Parathyroid adenoma (tissue), 2 donors: Measurements from ENCODE around the gene TTC28.
"Not testable (repeated sequence)": the region's sequence is repeated elsewhere in the genome, so short reads cannot be mapped to it uniquely, and the experiment has no call there.

ENCODE experiments used
- H2AFZ ChIP-seq: fragments of 300-600 bp; sonication (generic); one replicate; pipeline ENCODE4 v1.7.0; 2017; ENCODE audit warnings: antibody characterized with exemption, mild to moderate bottlenecking
- H3K27ac ChIP-seq: fragments of 300-600 bp; sonication (generic); one replicate; pipeline ENCODE4 v1.7.0; 2017
- H3K27me3 ChIP-seq: fragments of 300-600 bp; sonication (generic); one replicate; pipeline ENCODE4 v1.7.0; 2017; ENCODE audit warnings: low read length; ENCODE audit not compliant: control insufficient read depth, insufficient read depth
- H3K36me3 ChIP-seq: fragments of 300-600 bp; sonication (generic); one replicate; pipeline ENCODE4 v1.7.0; 2017; ENCODE audit warnings: low read length; ENCODE audit not compliant: control insufficient read depth, insufficient read depth
- H3K4me1 ChIP-seq: fragments of 300-600 bp; sonication (generic); one replicate; pipeline ENCODE4 v1.7.0; 2017; ENCODE audit warnings: control low read depth
- H3K4me2 ChIP-seq: fragments of 300-600 bp; sonication (generic); one replicate; pipeline ENCODE4 v1.7.0; 2017; ENCODE audit warnings: low read length
- H3K4me3 ChIP-seq: fragments of 300-600 bp; sonication (generic); one replicate; pipeline ENCODE4 v1.7.0; 2017; ENCODE audit warnings: low read depth, low read length
- H3K79me2 ChIP-seq: fragments of 300-600 bp; sonication (generic); one replicate; pipeline ENCODE4 v1.7.0; 2017; ENCODE audit warnings: control low read depth
- H3K9ac ChIP-seq: fragments of 300-600 bp; sonication (generic); one replicate; pipeline ENCODE4 v1.7.0; 2017; ENCODE audit warnings: mild to moderate bottlenecking
- H3K9me3 ChIP-seq: fragments of 300-600 bp; sonication (generic); one replicate; pipeline ENCODE4 v1.7.0; 2017; ENCODE audit warnings: low read length; ENCODE audit not compliant: control insufficient read depth
- TF ChIP-seq, protein P1 (sequence below): fragments of 300-600 bp; sonication (generic); IDR thresholded peaks from one replicate; pipeline ENCODE4 v1.7.0; 2017; ENCODE audit warnings: antibody characterized with exemption, mild to moderate bottlenecking
- donor health status: primary hyperparathyroidism.

The TTC28 gene

DNA sequence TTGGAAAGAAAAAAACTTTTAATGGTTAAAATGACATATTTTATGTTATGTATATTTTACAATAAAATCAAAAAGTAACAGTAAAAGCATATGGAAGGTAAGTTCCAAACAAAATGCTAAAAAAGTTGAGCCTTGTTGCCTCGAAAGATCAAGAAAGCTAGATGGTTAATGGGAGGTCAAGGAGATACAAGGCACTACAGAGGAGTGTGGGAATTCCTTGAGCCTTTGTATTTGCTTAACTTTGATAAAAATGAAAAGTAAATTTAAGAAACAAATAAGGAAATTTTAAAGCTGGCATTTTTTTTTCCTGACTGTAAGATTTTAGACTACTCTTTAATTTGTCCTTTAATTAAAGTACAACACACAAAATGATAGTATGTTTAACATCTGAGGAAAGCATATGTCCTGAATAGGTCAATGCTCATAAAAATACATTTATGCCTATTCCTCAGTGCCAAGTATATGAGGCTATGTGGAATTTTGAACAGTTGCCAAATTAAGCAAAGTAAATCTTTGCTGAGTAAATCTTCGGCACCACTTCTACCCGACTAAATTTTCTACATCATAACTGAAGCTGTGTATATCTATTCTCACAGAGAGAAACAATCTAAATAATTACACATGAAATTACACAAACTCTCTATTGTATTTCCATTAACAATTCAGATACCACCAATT, 108.8 kb downstream of the TTC28 start:
- H3K9ac ChIP-seq = no peak overlapping the region
- H3K36me3 ChIP-seq = no peaks in the 10 kb centered on the region
- H3K79me2 ChIP-seq = no peaks in the 10 kb centered on the region
- no peaks in the 10 kb centered on the region for H3K4me1 ChIP-seq
- H3K27me3 ChIP-seq = no peaks in the 10 kb centered on the region
- no peaks in the 10 kb centered on the region for H3K9me3 ChIP-seq
- H2AFZ ChIP-seq = no peak overlapping the region
- no peak overlapping the region for H3K27ac ChIP-seq
- H3K4me2 ChIP-seq = no peak overlapping the region
- no peak overlapping the region for H3K4me3 ChIP-seq
- TF ChIP-seq, protein P1, sequence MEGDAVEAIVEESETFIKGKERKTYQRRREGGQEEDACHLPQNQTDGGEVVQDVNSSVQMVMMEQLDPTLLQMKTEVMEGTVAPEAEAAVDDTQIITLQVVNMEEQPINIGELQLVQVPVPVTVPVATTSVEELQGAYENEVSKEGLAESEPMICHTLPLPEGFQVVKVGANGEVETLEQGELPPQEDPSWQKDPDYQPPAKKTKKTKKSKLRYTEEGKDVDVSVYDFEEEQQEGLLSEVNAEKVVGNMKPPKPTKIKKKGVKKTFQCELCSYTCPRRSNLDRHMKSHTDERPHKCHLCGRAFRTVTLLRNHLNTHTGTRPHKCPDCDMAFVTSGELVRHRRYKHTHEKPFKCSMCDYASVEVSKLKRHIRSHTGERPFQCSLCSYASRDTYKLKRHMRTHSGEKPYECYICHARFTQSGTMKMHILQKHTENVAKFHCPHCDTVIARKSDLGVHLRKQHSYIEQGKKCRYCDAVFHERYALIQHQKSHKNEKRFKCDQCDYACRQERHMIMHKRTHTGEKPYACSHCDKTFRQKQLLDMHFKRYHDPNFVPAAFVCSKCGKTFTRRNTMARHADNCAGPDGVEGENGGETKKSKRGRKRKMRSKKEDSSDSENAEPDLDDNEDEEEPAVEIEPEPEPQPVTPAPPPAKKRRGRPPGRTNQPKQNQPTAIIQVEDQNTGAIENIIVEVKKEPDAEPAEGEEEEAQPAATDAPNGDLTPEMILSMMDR = no peak

DNA sequence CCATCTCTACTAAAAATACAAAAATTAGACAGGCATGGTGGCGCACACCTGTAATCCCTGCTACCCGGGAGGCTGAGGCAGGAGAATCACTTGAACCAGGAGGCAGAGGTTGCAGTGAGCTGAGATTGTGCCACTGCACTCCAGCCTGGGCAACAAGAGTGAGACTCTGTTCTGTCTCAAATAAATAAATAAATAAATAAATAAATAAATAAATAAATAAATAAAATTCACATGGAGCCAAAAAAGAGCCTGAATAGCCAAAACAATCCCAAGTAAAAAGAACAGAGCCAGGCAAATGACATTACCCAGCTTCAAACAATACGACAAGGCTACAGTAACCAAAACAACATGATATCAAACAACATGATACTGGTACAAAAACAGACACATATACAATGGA, 110.7 kb downstream of the TTC28 start:
- not testable (repeated sequence) for H3K36me3 ChIP-seq, H3K27ac ChIP-seq, H3K4me1 ChIP-seq, H3K4me3 ChIP-seq, H3K9me3 ChIP-seq, H3K79me2 ChIP-seq, H2AFZ ChIP-seq, H3K4me2 ChIP-seq, H3K27me3 ChIP-seq, H3K9ac ChIP-seq

DNA sequence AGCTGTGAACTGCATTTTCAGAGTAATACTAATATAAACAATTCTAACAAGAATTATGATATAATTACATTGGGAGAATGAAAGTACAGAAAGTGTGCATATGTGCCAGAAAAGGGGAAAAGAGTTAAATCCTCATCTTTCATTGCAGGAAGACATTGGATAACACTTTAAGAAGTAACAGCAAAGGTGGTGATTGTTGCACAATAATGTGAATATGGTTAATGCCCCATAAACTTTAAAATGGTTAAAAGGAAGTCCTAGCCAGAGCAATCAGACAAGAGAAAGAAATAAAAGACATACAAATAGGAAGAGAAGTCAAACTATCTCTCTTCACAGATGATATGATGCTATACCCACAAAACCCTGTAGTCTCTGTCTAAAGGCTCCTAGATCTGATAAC, 111.5 kb downstream of the TTC28 start:
- Histone ChIP-seq H3K27me3 (no peaks in the 10 kb centered on the region), H3K9me3 (no peaks in the 10 kb centered on the region), H3K9ac (no peak overlapping the region), H3K4me1 (no peaks in the 10 kb centered on the region), H3K4me3 (no peak overlapping the region), H3K79me2 (no peaks in the 10 kb centered on the region), H3K36me3 (no peaks in the 10 kb centered on the region), H3K4me2 (no peak overlapping the region), H3K27ac (no peak overlapping the region), H2AFZ (no peak overlapping the region)
- TF ChIP-seq, protein P1 = no peak

DNA sequence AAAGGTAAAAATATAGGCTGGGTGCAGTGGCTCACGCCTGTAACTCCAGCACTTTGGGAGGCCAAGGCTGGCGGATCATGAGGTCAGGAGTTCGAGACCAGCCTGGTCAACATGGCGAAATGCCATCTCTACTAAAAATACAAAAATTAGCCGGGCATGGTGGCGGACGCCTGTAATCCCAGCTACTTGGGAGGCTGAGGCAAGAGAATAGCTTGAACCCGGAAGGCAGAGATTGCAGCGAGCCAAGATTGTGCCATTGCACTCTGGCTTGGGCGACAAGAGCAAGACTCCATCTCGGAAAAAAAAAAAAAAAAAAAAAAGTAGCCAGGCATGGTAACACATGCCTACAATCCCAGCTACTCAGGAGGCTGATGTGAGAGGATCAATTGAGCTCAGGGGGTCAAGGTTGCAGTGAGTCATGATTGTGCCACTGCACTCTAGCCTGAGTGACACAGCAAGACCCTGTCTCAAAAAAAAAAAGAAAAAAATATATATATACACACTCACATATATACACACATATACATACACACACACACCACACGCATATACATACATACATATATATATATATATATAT, 112.6 kb downstream of the TTC28 start:
- H3K27ac ChIP-seq, H3K36me3 ChIP-seq, H3K79me2 ChIP-seq, H3K9ac ChIP-seq, H2AFZ ChIP-seq, H3K4me2 ChIP-seq, H3K9me3 ChIP-seq, H3K4me1 ChIP-seq, H3K4me3 ChIP-seq, H3K27me3 ChIP-seq: not testable (repeated sequence)

DNA sequence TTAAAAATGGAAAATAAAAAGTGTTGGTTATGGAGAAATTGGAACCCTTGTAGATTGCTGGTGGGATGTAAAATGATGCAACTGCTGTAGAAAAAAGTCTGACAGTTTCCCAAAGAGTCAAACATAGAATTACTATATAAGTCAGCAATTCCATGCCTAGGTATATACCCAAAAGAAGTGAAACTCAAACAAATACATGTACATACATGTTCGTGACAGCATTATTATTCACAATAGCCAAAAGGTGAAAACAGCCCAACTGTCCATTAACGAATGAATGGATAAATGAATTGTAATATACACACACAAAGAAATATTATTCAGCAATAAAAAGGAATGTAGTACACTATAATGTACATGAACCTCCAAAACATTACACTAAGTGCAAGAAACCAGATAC, 116.0 kb downstream of the TTC28 start:
- H2AFZ ChIP-seq = no peak overlapping the region
- no peaks in the 10 kb centered on the region for H3K79me2 ChIP-seq
- H3K9ac ChIP-seq = no peak overlapping the region
- TF ChIP-seq, protein P1 = no peak
- H3K4me2 ChIP-seq = no peak overlapping the region
- H3K27me3 ChIP-seq = no peaks in the 10 kb centered on the region
- no peak overlapping the region for H3K4me3 ChIP-seq
- H3K9me3 ChIP-seq = no peaks in the 10 kb centered on the region
- H3K4me1 ChIP-seq = no peaks in the 10 kb centered on the region
- H3K27ac ChIP-seq = no peak overlapping the region
- no peaks in the 10 kb centered on the region for H3K36me3 ChIP-seq

DNA sequence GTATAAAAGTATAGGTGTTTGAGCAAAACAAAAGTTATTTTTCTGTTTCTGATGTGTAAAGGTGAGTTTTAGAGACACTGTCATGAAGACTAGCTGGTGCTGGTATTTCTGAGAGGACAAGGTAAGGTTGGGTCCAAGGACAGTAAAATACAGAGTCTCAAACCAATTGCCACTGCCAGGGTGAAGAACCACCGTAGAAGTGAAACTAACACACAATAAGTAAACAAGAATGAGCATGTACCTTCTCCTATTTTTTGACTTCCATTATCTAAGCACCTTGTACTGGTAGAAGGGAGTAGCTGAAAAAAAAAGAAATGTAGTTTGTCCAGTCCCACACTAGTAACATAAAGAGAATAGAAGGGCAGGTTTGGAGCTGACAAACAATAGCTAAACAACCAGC, 117.3 kb downstream of the TTC28 start:
- Histone ChIP-seq H3K36me3 (no peaks in the 10 kb centered on the region), H3K9me3 (no peaks in the 10 kb centered on the region), H3K27me3 (no peaks in the 10 kb centered on the region), H2AFZ (no peak overlapping the region), H3K79me2 (no peaks in the 10 kb centered on the region), H3K9ac (no peak overlapping the region), H3K4me2 (no peak overlapping the region), H3K27ac (no peak overlapping the region), H3K4me3 (no peak overlapping the region), H3K4me1 (no peaks in the 10 kb centered on the region)
- TF ChIP-seq, protein P1 = no peak

DNA sequence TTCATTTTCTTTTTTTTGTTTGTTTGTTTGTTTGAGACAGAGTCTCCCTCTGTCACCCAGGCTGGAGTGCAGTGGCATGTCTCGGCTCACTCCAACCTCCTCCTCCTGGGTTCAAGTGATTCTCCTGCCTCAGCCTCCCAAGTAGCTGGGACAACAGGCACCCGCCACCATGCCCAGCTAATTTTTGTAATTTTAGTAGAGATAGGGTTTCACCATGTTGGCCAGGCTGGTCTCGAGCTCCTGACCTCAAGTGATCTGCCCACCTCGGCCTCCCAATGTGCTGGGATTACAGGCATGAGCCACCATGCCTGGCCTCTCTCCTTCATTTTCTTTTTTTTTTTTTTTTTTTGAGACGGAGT, 118.9 kb downstream of the TTC28 start:
- not testable (repeated sequence) for H3K9ac ChIP-seq, H3K4me2 ChIP-seq, H3K27ac ChIP-seq, H3K36me3 ChIP-seq, H3K9me3 ChIP-seq, H3K27me3 ChIP-seq, H2AFZ ChIP-seq, H3K4me1 ChIP-seq, H3K4me3 ChIP-seq, H3K79me2 ChIP-seq
